Mesothelial cell of epicardium (in vitro differentiated cells): ENCODE measurements around the gene CLEC16A. TPM values are rescaled to one million over a fixed set of nuclear protein-coding genes. Genes with fewer than 3 reads are reported as not detected.
"Not testable (repeated sequence)": the region's sequence is repeated elsewhere in the genome, so short reads cannot be mapped to it uniquely, and the experiment has no call there.

ENCODE experiments used
- DNase-seq, 2 experiments: peaks; one replicate each; pipeline ENCODE4 v3.0.0; 2021; ENCODE audit warnings: low spot score in 2 of 2; ENCODE audit not compliant: unreplicated experiment in 2 of 2
- H3K27ac Mint-ChIP-seq: 2 replicates; pipeline ENCODE4 v1.8.0; 2021; ENCODE audit warnings: mixed read lengths
- H3K27me3 Mint-ChIP-seq: 2 replicates; pipeline ENCODE4 v1.8.0; 2021; ENCODE audit warnings: low read depth, mixed read lengths
- H3K36me3 Mint-ChIP-seq: 2 replicates; pipeline ENCODE4 v1.8.0; 2021; ENCODE audit warnings: mixed read lengths
- H3K4me1 Mint-ChIP-seq: 2 replicates; pipeline ENCODE4 v1.8.0; 2021; ENCODE audit warnings: mixed read lengths
- H3K4me3 Mint-ChIP-seq: 2 replicates; pipeline ENCODE4 v1.8.0; 2021; ENCODE audit warnings: mild to moderate bottlenecking, moderate library complexity, mixed read lengths
- H3K9me3 Mint-ChIP-seq: 2 replicates; pipeline ENCODE4 v1.8.0; 2021; ENCODE audit warnings: mixed read lengths
- total RNA-seq: library from RNA; stranded (reverse); gene quantifications from 3 replicates; pipeline ENCODE4 v1.2.1, GENCODE V29; 2021
- TF ChIP-seq, protein P1 (sequence below): fragments of 200-600 bp; sonication (generic); IDR thresholded peaks from one replicate; pipeline ENCODE4 v1.5.0; 2021; ENCODE audit warnings: antibody characterized with exemption; ENCODE audit not compliant: unreplicated experiment

CLEC16A gene
- total RNA-seq, 1 donor from 2014 or later = 43.3 TPM

DNA sequence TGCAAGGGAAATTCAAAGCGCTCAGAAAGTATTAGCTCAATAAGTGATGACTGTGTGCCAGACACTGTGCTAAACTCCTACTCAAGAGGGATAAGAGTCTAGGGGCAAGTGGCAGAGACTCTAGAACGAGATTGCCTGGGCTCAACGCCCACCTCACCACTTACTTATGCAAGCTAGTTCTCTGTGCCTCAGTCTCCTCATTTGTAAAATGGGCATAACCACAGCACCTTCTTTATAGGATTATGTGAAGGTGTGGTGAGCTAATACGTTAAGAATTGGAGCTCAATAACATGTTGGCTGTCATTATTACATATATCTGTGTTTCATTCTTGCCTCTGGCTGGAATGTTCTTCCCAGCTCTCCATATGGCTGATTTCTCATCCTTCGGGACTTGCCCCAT, 17.5 kb upstream of the CLEC16A start:
- no peak overlapping the region for H3K4me3 Mint-ChIP-seq
- H3K27me3 Mint-ChIP-seq = no peaks in the 10 kb centered on the region
- peaks cover 20% of the 10 kb centered on the region for H3K36me3 Mint-ChIP-seq
- no peak overlapping the region for H3K27ac Mint-ChIP-seq
- H3K9me3 Mint-ChIP-seq = no peaks in the 10 kb centered on the region
- TF ChIP-seq, protein P1, sequence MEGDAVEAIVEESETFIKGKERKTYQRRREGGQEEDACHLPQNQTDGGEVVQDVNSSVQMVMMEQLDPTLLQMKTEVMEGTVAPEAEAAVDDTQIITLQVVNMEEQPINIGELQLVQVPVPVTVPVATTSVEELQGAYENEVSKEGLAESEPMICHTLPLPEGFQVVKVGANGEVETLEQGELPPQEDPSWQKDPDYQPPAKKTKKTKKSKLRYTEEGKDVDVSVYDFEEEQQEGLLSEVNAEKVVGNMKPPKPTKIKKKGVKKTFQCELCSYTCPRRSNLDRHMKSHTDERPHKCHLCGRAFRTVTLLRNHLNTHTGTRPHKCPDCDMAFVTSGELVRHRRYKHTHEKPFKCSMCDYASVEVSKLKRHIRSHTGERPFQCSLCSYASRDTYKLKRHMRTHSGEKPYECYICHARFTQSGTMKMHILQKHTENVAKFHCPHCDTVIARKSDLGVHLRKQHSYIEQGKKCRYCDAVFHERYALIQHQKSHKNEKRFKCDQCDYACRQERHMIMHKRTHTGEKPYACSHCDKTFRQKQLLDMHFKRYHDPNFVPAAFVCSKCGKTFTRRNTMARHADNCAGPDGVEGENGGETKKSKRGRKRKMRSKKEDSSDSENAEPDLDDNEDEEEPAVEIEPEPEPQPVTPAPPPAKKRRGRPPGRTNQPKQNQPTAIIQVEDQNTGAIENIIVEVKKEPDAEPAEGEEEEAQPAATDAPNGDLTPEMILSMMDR = no peak
- no peaks in the 10 kb centered on the region for H3K4me1 Mint-ChIP-seq
- DNase-seq = no peak

GRCh38 chr16:10927497-10928112, 16.8 kb upstream of the CLEC16A start:
- Mint-ChIP-seq H3K4me3 (no peak overlapping the region), H3K27ac (no peak overlapping the region), H3K36me3 (peaks cover 18% of the 10 kb centered on the region), H3K9me3 (no peaks in the 10 kb centered on the region), H3K27me3 (no peaks in the 10 kb centered on the region), H3K4me1 (no peaks in the 10 kb centered on the region)
- DNase-seq = no peak
- TF ChIP-seq, protein P1 = no peak

GRCh38 chr16:10929097-10929496, 15.3 kb upstream of the CLEC16A start:
- not testable (repeated sequence) for H3K27me3 Mint-ChIP-seq, H3K4me3 Mint-ChIP-seq, H3K27ac Mint-ChIP-seq, H3K4me1 Mint-ChIP-seq, H3K9me3 Mint-ChIP-seq, DNase-seq
- H3K36me3 Mint-ChIP-seq = peaks cover 18% of the 10 kb centered on the region

DNA sequence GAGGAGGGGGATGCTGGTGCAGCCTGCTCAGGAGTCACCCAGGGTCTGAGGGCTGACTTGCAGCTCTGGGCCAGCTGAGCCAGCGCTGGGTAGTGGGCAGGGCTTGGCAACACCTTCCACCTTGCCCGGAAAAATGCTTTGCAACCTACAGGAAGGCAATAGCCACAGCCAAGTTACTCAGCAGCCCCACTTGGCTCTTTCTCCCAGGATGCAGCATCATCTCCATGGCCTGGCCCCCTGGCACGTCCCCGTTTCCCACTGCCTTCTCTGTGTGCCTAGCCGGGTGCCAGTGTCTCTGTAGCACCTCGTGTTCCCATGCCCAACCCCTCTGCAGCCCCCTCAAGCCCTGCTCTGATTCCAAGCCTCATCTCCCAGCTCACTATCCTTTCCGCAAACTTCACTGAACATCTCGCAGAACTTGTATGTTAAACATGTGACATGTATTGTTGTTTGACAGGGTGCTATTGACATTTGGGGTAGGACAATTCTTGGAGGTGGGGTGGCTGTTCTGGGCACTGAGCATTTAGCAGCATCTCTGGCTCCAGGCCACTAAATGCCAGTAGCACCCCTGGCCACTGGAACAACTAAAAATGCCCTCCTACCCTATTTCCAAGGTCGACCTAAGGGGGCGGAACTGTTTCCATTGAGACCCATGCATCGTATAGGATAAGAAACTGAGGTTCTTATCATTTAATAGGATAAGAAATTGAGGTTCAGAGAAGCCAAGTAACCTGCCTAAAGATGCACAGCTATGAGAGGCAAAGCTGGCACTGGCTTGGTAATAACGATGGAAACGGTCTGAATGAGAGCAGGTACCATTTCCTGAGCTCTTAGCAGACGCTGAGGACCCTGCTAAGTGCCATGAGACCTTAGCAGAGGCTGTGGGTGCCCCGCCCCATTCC, 14.3 kb upstream of the CLEC16A start:
- Mint-ChIP-seq H3K27me3 (no peaks in the 10 kb centered on the region), H3K9me3 (no peaks in the 10 kb centered on the region), H3K36me3 (peaks cover 15% of the 10 kb centered on the region), H3K4me3 (no peak overlapping the region), H3K4me1 (no peaks in the 10 kb centered on the region), H3K27ac (no peak overlapping the region)
- no peak for DNase-seq
- TF ChIP-seq, protein P1 = no peak

DNA sequence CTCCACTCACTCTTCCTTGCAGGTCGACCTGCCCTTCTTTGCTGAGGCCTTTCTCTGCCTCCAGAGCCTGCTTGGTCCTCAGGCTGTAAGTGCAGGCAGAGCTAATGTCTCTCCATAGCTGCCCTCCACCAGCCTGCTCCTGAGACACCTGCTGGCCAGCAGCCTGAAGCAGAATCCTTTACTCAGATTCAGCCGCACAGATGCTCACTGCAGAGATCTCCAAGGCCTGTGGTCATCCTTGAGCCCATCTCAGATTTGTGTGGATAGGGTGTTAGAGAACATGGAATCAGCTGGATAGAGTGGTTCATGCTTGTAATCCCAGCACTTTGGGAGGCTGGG, 13.6 kb upstream of the CLEC16A start:
- Mint-ChIP-seq H3K27ac (no peak overlapping the region), H3K9me3 (no peaks in the 10 kb centered on the region), H3K4me3 (no peak overlapping the region), H3K4me1 (no peaks in the 10 kb centered on the region), H3K36me3 (peaks cover 11% of the 10 kb centered on the region), H3K27me3 (no peaks in the 10 kb centered on the region)
- TF ChIP-seq, protein P1 = no peak
- DNase-seq = no peak

DNA sequence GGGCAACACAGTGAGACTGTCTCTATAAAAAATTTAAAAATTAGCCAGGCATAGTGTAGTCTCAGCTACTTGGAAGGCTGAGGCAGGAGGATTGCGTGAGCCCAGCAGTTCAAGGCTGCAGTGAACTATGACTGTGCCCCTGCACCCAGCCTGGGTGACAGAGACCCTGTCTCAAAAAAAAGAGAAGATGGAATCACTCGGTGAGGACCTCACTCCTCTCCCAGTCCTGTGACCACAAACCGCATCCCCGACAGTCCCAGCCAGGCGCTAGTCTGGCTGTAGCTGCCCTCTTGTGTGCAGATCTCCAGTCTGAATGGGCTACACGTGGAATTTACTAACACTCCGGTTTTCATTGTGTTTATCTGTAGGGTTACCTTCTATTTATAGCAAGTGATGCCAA, 13.2 kb upstream of the CLEC16A start:
- Mint-ChIP-seq H3K27ac (no peak overlapping the region), H3K4me3 (no peak overlapping the region), H3K27me3 (no peaks in the 10 kb centered on the region), H3K36me3 (peaks cover 10% of the 10 kb centered on the region), H3K9me3 (no peaks in the 10 kb centered on the region), H3K4me1 (no peaks in the 10 kb centered on the region)
- TF ChIP-seq, protein P1 = no peak
- no peak for DNase-seq
